Measurements from ENCODE around the gene SLC25A36. TPM values are rescaled to one million over a fixed set of nuclear protein-coding genes. Genes with fewer than 3 reads are reported as not detected.
A peak's percentile ranks its signal among the peaks of the same experiment; 100 is the strongest.
"Not testable (repeated sequence)": the region's sequence is repeated elsewhere in the genome, so short reads cannot be mapped to it uniquely, and the experiment has no call there.

The SLC25A36 gene
- total RNA-seq, 1 experiment from 2014 or later = 39.1 TPM

DNA sequence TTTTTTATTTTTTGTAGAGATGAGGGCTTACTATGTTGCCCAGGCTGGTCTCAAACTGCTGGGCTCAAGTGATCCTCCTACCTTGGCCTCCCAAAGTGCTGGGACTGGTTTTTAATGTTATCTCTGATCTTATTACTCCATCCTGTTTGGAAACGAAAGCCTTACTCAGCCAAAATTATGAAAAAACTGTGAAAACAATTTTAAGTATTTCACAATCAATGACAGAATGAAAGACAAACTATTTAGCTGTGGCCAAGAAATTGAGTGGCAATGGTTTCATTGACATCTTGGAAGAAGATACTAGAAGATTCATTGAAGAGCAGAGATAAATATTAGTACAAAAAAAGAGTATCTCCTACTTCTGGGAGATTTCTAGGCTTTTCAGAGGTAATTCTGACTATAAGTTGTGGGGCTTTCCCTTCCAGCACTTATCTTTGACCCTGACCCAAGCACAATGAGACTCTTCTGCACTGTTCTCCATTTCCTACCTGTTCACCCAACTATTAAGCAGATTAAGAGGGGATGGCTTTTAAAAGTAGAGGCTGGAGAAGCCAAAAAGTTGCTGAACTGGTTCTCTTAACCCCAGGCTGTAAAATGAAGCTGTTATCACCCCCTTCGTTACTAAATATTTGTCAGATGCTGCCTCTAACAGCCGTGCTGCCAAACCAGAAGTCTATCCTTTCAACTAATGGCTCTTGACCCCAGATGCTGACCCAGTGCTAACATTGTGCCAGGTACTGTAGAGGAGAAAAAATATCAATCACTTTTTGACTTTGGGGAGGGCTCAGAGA lies 14.2 kb upstream of the SLC25A36 start:
- no peak for DNase-seq (ENCODE audit: low read depth)
- in situ Hi-C loops (cut with HindIII; ENCODE audit: low pct_unique_long_range_greater_than_20kb, low sequenced_read_pairs) = no loop called here

DNA sequence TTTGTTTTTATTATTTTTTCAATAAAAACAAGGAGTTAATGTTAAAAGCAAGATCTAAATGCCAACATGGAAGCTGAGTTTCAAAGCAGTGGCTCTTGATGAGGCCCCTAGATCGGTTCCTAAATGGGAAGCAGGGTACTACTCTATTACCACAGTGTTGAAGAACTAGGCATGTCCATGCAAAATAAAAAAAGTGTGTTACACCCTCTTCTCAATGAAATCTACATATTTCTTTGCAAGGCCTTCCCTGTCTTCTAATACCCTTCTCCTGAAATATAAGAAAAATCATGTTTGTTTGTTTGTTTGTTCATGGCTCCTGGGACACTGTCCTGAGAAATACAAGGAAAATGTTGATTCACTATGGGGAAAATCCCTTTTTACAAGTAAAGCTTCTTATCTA lies 12.2 kb upstream of the SLC25A36 start:
- in situ Hi-C loops (cut with HindIII; ENCODE audit: low pct_unique_long_range_greater_than_20kb, low sequenced_read_pairs) = no loop called here
- DNase-seq (ENCODE audit: low read depth) = no peak

GRCh38 chr3:140931016-140931454 lies 10.6 kb upstream of the SLC25A36 start:
- DNase-seq (ENCODE audit: low read depth) = no peak
- in situ Hi-C loops (cut with HindIII; ENCODE audit: low pct_unique_long_range_greater_than_20kb, low sequenced_read_pairs) = no loop called here

GRCh38 chr3:140931801-140932200 lies 9.8 kb upstream of the SLC25A36 start:
- in situ Hi-C loops (cut with HindIII; ENCODE audit: low pct_unique_long_range_greater_than_20kb, low sequenced_read_pairs) = no loop called here
- DNase-seq (ENCODE audit: low read depth) = no peak

- no peak for DNase-seq (ENCODE audit: low read depth)
- in situ Hi-C loops (cut with HindIII; ENCODE audit: low pct_unique_long_range_greater_than_20kb, low sequenced_read_pairs) = no loop called here
Observed at GRCh38 chr3:140933109-140933508, 8.5 kb upstream of the SLC25A36 start.

GRCh38 chr3:140933552-140933951 lies 8.1 kb upstream of the SLC25A36 start:
- in situ Hi-C loops (cut with HindIII; ENCODE audit: low pct_unique_long_range_greater_than_20kb, low sequenced_read_pairs) = no loop called here
- DNase-seq (ENCODE audit: low read depth) = no peak

DNA sequence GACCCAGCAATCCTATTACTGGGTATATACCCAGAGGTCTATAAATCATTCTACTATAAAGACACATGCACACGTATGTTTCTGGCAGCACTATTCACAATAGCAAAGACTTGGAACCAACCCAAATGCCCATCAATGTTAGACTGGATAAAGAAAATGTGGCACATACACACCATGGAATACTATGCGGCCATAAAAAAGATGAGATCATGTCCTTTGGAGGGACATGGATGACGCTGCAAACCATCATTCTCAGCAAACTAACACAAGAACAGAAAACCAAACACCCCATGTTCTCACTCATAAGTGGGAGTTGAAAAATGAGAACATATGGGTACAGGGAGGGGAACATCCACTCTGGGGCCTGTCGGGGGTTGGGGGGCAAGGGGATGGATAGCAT lies 2.3 kb upstream of the SLC25A36 start:
- DNase-seq (ENCODE audit: low read depth); in situ Hi-C loops (cut with HindIII; ENCODE audit: low pct_unique_long_range_greater_than_20kb, low sequenced_read_pairs): not testable (repeated sequence)

- DNase-seq (ENCODE audit: low read depth) = no peak
Observed at GRCh38 chr3:140941090-140941433, 574 bp upstream of the SLC25A36 start.

GRCh38 chr3:140942221-140943104 lies 827 bp downstream of the SLC25A36 start:
- in situ Hi-C loops (cut with HindIII; ENCODE audit: low pct_unique_long_range_greater_than_20kb, low sequenced_read_pairs) = no loop called here
- DNase-seq (ENCODE audit: low read depth) = peak; percentile 73

More at GRCh38 chr3:140941090-140941433, 574 bp upstream of the SLC25A36 start:
- in situ Hi-C loops (cut with HindIII; ENCODE audit: low pct_unique_long_range_greater_than_20kb, low sequenced_read_pairs) = no loop called here

DNA sequence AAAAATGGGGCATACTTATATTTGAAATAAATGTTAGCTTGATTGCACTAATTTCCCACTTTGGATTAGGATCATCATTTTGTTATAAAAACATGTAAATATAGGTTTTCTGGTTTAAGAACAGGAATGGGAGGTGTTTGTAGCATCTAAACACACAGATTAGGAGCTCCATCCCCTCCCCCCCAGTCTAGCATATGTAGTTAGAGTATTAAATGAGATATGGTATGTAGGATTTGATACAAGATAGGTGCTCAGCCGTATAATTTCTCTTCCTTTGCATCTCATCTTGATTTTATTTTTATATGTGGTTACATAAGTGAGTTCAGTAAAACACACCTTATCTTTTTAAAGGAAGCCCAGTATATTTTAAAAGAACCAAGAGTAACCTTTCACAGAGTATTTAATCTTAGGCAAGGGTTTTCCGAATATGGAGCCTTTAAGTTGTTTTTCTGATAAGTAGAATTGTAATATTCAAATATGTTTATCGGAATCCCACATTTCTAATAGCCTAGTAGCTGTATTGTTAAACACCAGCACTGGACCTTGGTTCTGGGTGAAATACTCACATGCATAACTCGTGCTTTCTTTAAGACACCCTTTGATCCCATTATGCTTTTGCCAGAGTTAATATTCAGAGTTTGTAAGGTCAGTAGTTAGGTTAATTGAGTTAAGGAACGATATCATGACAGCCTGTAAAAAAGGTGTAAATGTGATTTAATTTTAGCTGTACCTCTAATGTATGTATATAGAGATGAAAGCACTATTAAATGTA lies 2.3 kb downstream of the SLC25A36 start:
- in situ Hi-C loops (cut with HindIII; ENCODE audit: low pct_unique_long_range_greater_than_20kb, low sequenced_read_pairs) = no loop called here
- DNase-seq (ENCODE audit: low read depth) = no peak

- in situ Hi-C loops (cut with HindIII; ENCODE audit: low pct_unique_long_range_greater_than_20kb, low sequenced_read_pairs) = no loop called here
- DNase-seq (ENCODE audit: low read depth) = no peak
Observed at GRCh38 chr3:140948460-140949249, 7.0 kb downstream of the SLC25A36 start.

GRCh38 chr3:140950144-140950543 lies 8.5 kb downstream of the SLC25A36 start:
- in situ Hi-C loops (cut with HindIII; ENCODE audit: low pct_unique_long_range_greater_than_20kb, low sequenced_read_pairs) = no loop called here

DNA sequence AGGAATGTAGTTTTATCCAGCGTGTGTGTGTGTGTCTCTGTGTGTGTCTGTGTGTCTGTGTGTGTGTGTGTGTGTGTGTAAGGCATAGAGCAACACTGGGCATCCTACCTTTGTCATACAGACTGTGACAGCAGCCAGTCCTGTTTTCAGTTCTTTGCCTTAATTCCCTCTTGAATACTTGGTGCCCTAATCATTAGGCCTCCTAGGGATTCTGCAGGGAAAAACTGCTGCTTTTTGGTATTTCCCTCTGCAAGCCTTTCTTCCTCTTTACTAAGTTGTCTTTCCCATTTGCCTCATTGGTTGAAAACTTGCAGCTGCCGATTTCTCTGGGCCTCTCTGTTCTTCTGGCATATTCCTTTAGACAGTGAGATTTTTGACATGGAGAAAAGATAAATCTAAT lies 9.2 kb downstream of the SLC25A36 start:
- in situ Hi-C loops (cut with HindIII; ENCODE audit: low pct_unique_long_range_greater_than_20kb, low sequenced_read_pairs) = no loop called here
- DNase-seq (ENCODE audit: low read depth) = no peak

More at GRCh38 chr3:140950144-140950543, 8.5 kb downstream of the SLC25A36 start:
- peak; percentile 33 for DNase-seq (ENCODE audit: low read depth)

DNA sequence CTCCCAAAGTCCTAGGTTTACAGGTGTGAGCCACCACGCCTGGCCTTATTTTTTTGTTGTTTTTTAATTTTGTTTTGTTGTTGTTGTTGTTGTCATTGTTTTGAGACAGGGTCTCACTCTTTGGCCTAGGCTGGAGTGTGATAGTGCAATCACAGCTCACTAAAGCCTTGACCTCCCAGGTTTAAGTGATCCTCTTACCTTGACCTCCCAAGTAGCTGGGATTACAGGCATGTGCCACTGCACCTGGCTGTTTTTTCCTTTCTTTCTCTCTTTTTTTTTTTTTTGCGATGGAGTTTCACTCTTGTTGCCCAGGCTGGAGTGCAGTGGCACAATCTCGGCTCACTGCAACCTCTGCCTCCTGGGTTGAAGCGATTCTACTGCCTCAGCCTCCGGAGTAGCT lies 10.1 kb downstream of the SLC25A36 start:
- DNase-seq (ENCODE audit: low read depth); in situ Hi-C loops (cut with HindIII; ENCODE audit: low pct_unique_long_range_greater_than_20kb, low sequenced_read_pairs): not testable (repeated sequence)

DNA sequence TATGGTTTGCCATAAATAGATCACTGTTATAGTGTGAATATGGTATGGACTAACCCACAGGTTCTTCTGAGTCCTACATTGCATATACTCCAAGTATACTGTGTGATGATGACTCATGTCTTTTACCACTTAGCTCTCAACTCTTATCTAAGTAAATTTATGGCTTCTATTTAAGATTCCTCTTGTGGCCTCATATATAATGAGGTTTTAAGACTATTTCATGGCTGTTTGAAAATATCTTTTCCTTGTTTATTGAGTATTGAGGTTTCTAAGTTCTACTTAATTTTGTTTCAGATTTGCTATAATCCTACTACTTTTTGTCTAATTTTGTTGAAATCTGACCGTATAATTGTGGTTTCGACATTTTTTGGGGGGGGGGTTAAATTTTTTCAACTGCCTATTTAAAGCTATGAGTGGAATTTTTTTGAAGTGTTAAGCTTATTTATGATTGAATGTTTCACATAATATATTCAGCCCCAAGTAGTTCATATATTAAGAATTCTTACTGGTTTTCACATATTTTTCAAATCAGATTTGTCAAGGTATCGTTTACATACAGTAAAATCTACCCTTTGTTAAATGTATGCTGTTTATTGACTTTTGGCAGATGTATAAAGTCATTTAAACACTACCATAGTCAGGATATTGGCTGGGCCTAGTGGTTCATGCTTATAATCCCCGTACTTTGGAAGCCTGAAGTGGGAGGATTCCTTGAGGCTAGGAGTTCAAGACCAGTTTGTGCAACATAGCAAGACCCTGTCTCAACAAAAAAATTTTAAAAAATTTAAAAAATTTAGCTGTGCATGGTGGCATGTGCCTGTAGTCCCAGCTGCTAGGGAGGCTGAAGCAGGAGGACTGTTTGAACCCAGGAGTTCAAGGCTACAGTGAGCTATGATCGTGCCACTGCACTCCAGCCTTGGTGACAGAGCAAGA lies 11.7 kb downstream of the SLC25A36 start:
- peak; percentile 23 for DNase-seq (ENCODE audit: low read depth)
- in situ Hi-C loops (cut with HindIII; ENCODE audit: low pct_unique_long_range_greater_than_20kb, low sequenced_read_pairs) = no loop called here

- no peak for DNase-seq (ENCODE audit: low read depth)
Observed at GRCh38 chr3:140954576-140954975, 12.9 kb downstream of the SLC25A36 start.

GRCh38 chr3:140955645-140956044 lies 14.0 kb downstream of the SLC25A36 start:
- in situ Hi-C loops (cut with HindIII; ENCODE audit: low pct_unique_long_range_greater_than_20kb, low sequenced_read_pairs) = no loop called here
- no peak for DNase-seq (ENCODE audit: low read depth)

More at GRCh38 chr3:140954576-140954975, 12.9 kb downstream of the SLC25A36 start:
- in situ Hi-C loops (cut with HindIII; ENCODE audit: low pct_unique_long_range_greater_than_20kb, low sequenced_read_pairs) = no loop called here
